B cell (primary cell): ENCODE results near the gene TSC1. TPM values are rescaled to one million over a fixed set of nuclear protein-coding genes. Genes with fewer than 3 reads are reported as not detected.

Experiments
- ATAC-seq: fragments of 200-7000 bp; cut with Tn5 transposase; one replicate; pipeline ENCODE4 v1.10.0; 2021; ENCODE audit warnings: low read depth, mild to moderate bottlenecking, moderate number of reproducible peaks, moderate library complexity
- CTCF ChIA-PET: fragments of 350-600 bp; sonication (Branson Sonifier 250); formaldehyde crosslinking; loops from one replicate; lab custom pipeline; 2021; ENCODE audit warnings: antibody characterized with exemption, inconsistent platforms; lab: Charles Lee
- POLR2A ChIA-PET: fragments of 350-600 bp; sonication (Branson Sonifier 250); formaldehyde crosslinking; loops from one replicate; lab custom pipeline; 2021; ENCODE audit warnings: antibody characterized with exemption; lab: Charles Lee
- DNase-seq: peaks from one replicate; pipeline ENCODE4 v3.0.0; 2013
- H2AFZ ChIP-seq: 2 replicates; pipeline ENCODE4 v1.6.1; 2012; ENCODE audit warnings: mild to moderate bottlenecking, low read depth, low read length; ENCODE audit not compliant: insufficient read depth, poor library complexity, severe bottlenecking
- H3K27ac ChIP-seq, 2 donors: 1 replicate in 1 of 2; 2 replicates in 1 of 2; pipeline ENCODE4 v1.5.1; 2012 to 2013; ENCODE audit warnings: low read length in 2 of 2, mild to moderate bottlenecking in 2 of 2, moderate library complexity in 1 of 2
- H3K27me3 ChIP-seq, 4 experiments: fragments of 200-600 bp in 1 of 4; sonication (generic) in 1 of 4; replicated peaks in 1 of 4; 1 replicate in 2 of 4; 2 replicates in 2 of 4; pipeline versions ENCODE4 v1.6.1 to v1.7.0; 2013 to 2016; ENCODE audit warnings: low read length in 3 of 4, mild to moderate bottlenecking in 2 of 4, mixed read lengths in 1 of 4, moderate library complexity in 1 of 4; ENCODE audit not compliant: insufficient read depth in 4 of 4, control insufficient read depth in 3 of 4; ENCODE audit errors: control extremely low read depth in 1 of 4
- H3K36me3 ChIP-seq, 2 experiments: replicated peaks in 1 of 2; 1 replicate in 1 of 2; 2 replicates in 1 of 2; pipeline versions ENCODE4 v1.6.1 to v1.7.1; 2013; ENCODE audit warnings: low read length in 1 of 2; ENCODE audit not compliant: insufficient read depth in 2 of 2, control insufficient read depth in 1 of 2; ENCODE audit errors: control extremely low read depth in 1 of 2, extremely low read depth in 1 of 2
- H3K4me1 ChIP-seq, 2 donors: fragments of 200-600 bp in 1 of 2; sonication (generic) in 1 of 2; 1 replicate in 1 of 2; 2 replicates in 1 of 2; pipeline versions ENCODE4 v1.5.1 to v1.6.1; 2013 to 2017; ENCODE audit warnings: low read length in 2 of 2; ENCODE audit not compliant: control insufficient read depth in 2 of 2, insufficient read depth in 2 of 2
- H3K4me2 ChIP-seq: replicated peaks from 2 replicates; pipeline ENCODE3; 2012; ENCODE audit warnings: mild to moderate bottlenecking, low read depth, low read length; ENCODE audit not compliant: poor library complexity, severe bottlenecking
- H3K4me3 ChIP-seq, 5 experiments: fragments of 200-600 bp in 1 of 5; sonication (generic) in 1 of 5; 1 replicate in 3 of 5; 2 replicates in 2 of 5; pipeline versions ENCODE4 v1.5.1 to v1.7.0; 2011 to 2016; ENCODE audit warnings: low read length in 4 of 5, mild to moderate bottlenecking in 4 of 5, low read depth in 2 of 5, control low read depth in 1 of 5, moderate library complexity in 1 of 5; ENCODE audit not compliant: insufficient read depth in 1 of 5; ENCODE audit errors: control extremely low read depth in 1 of 5, extremely low read depth in 1 of 5
- H3K79me2 ChIP-seq: fragments of 200-600 bp; sonication (generic); one replicate; pipeline ENCODE4 v1.6.0; 2016; ENCODE audit warnings: low read length; ENCODE audit not compliant: control insufficient read depth, insufficient read depth
- H3K9ac ChIP-seq: fragments of 200-600 bp; sonication (generic); 2 replicates; pipeline ENCODE4 v1.6.1; 2017; ENCODE audit warnings: mild to moderate bottlenecking, low read length, moderate library complexity
- H3K9me3 ChIP-seq, 3 donors: one replicate each; pipeline versions ENCODE4 v1.6.1 to v1.7.1; 2013; ENCODE audit warnings: low read length in 2 of 3; ENCODE audit not compliant: control insufficient read depth in 2 of 3, insufficient read depth in 1 of 3; ENCODE audit errors: control extremely low read depth in 1 of 3
- H4K20me1 ChIP-seq: 2 replicates; pipeline ENCODE4 v1.6.0; 2012; ENCODE audit warnings: mild to moderate bottlenecking, low read length; ENCODE audit not compliant: insufficient read depth, control insufficient read depth, poor library complexity, severe bottlenecking
- H3K27ac Mint-ChIP-seq: one replicate; pipeline ENCODE4 v1.8.0; 2021; ENCODE audit warnings: mixed read lengths
- H3K27me3 Mint-ChIP-seq: one replicate; pipeline ENCODE4 v1.8.0; 2021; ENCODE audit warnings: mixed read lengths
- H3K4me1 Mint-ChIP-seq: one replicate; pipeline ENCODE4 v1.8.0; 2021; ENCODE audit warnings: mixed read lengths
- H3K4me3 Mint-ChIP-seq: one replicate; pipeline ENCODE4 v1.8.0; 2021; ENCODE audit warnings: mixed read lengths
- H3K9me3 Mint-ChIP-seq: one replicate; pipeline ENCODE4 v1.8.0; 2022; ENCODE audit warnings: mixed read lengths; ENCODE audit not compliant: insufficient read depth
- EZH2 ChIP-seq: IDR thresholded peaks from 2 replicates; pipeline ENCODE4 v1.6.1; 2012; ENCODE audit warnings: borderline replicate concordance, low read depth, mild to moderate bottlenecking, moderate library complexity, low read length; ENCODE audit not compliant: insufficient read depth, poor library complexity, severe bottlenecking
- WGBS: methylation state at CpG from one replicate; pipeline ENCODE4 v1.1.5; 2013; ENCODE audit warnings: missing lambda C conversion rate; ENCODE audit not compliant: insufficient coverage; 5-methylcytosine and 5-hydroxymethylcytosine counted together
- intact Hi-C: fragments of 100-400 bp; cut with micrococcal nuclease; formaldehyde crosslinking; loops from one replicate; pipeline ENCODE4 v1.10.0; 2022
- polyA plus RNA-seq: library from polyadenylated mRNA; depleted of rRNA; stranded (reverse); fragments of >200 nt; gene quantifications from 2 replicates; pipeline ENCODE4 v1.2.3, GENCODE V29; 2012
- total RNA-seq, 2 donors: library from RNA; stranded (reverse); fragments of 120-200 nt in 1 of 2; gene quantifications; 1 replicate in 1 of 2; 2 replicates in 1 of 2; pipeline versions ENCODE4 v1.2.3 to v1.2.4, GENCODE V29; 2013 to 2022
- TF ChIP-seq, protein P1 (sequence below): fragments of 200-600 bp; IDR thresholded peaks from one replicate; pipeline ENCODE4 v1.8.0; 2022; ENCODE audit warnings: antibody characterized with exemption, mild to moderate bottlenecking

Gene TSC1
- total and polyA plus RNA-seq, 2 donors (not counting 1 experiment from before 2014, with no cell fraction given) = 34.4 to 102 TPM

DNA sequence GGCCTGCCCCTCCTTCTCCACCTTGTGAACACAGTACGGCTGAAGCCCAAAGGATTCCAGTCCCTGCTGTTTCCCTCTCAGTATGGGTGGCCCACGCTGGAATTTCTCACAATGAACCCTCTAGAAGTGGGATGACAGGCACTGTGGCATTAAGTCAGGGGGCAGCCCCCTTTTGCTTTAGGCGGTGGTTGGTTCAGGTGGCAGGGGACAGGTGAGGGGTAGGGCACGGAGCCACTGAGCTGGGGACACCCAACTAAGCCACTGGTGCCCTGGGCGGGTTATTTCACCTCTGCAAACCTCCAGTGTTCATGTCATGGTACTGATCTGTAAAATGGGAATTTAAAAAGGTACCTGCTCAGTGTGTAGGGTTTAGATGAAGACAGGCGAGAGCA is 58.1 kb downstream of the TSC1 start:
- H3K79me2 ChIP-seq = peaks cover 6% of the 10 kb centered on the region
- no peak overlapping the region for H3K9ac ChIP-seq
- H3K4me1 Mint-ChIP-seq = peaks cover 46% of the 10 kb centered on the region
- ATAC-seq = no peak
- H3K4me3 ChIP-seq = no peak overlapping the region
- ChIA-PET CTCF (interaction anchor here (1.0 to 1.7 kb wide), 3 partner anchors 9 to 16 kb away, joined by 3 to 5 read pairs (median 3); no protein-coding TSS in a partner anchor), POLR2A (no interaction called here)
- peaks cover 42 to 50% of the 10 kb centered on the region in 2 donors for H3K4me1 ChIP-seq
- no peak overlapping the region for H3K4me3 Mint-ChIP-seq
- H3K27ac Mint-ChIP-seq = peak overlapping the region; percentile 80
- peak overlapping the region; percentile 39 for H3K4me2 ChIP-seq
- H4K20me1 ChIP-seq = no peaks in the 10 kb centered on the region
- no peaks in the 10 kb centered on the region for H3K27me3 Mint-ChIP-seq
- H3K9me3 ChIP-seq = peaks cover 0 to 11% (median 0%) of the 10 kb centered on the region in 3 donors
- intact Hi-C loops = loop anchor here (5.0 kb wide), 1 partner anchor 119 kb away; no protein-coding TSS in a partner anchor
- H2AFZ ChIP-seq = peak overlapping the region; percentile 18
- DNase-seq = no peak
- no peaks in the 10 kb centered on the region for H3K36me3 ChIP-seq
- 77% methylated on average over 5 of the region's 6 CpGs for WGBS
- no peaks in the 10 kb centered on the region for H3K9me3 Mint-ChIP-seq
- H3K27me3 ChIP-seq = no peaks in the 10 kb centered on the region
- peak overlapping the region in 1 of 2 donors; percentile 45 for H3K27ac ChIP-seq
- TF ChIP-seq, protein P1, sequence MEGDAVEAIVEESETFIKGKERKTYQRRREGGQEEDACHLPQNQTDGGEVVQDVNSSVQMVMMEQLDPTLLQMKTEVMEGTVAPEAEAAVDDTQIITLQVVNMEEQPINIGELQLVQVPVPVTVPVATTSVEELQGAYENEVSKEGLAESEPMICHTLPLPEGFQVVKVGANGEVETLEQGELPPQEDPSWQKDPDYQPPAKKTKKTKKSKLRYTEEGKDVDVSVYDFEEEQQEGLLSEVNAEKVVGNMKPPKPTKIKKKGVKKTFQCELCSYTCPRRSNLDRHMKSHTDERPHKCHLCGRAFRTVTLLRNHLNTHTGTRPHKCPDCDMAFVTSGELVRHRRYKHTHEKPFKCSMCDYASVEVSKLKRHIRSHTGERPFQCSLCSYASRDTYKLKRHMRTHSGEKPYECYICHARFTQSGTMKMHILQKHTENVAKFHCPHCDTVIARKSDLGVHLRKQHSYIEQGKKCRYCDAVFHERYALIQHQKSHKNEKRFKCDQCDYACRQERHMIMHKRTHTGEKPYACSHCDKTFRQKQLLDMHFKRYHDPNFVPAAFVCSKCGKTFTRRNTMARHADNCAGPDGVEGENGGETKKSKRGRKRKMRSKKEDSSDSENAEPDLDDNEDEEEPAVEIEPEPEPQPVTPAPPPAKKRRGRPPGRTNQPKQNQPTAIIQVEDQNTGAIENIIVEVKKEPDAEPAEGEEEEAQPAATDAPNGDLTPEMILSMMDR = no peak
- no peak for TF ChIP-seq EZH2

DNA sequence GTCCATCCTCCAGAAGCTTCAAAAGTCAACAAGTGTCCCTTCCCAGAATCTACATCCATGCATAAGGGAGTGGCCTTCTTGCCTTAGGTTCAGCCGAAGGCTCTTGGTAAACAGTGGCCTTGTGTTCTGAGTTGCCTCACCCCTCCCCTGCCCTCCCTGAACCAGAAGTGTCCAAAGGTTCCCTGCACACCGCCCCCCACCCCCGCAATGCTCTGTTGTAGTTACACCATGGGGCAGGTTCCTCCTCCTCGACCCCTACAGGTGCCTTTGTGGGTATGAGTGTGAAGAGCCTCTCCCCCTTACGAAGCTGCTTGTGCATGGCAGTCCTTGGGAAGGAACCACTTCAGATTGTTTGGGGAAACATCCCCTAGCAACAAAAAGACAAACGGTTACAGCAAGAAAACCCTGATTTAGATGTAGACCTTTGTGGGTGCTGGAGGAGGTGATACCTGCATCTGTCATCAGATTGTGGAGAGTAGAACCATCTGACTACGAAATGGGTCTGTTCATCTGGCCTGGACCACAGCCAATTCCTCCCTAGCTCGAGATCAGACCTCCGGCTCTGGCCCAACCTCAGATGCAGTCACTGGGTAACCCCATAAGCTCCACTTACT is 58.6 kb downstream of the TSC1 start:
- H3K27ac ChIP-seq = peak overlapping the region in 1 of 2 donors; percentile 45
- POLR2A ChIA-PET = interaction anchor here (0.7 kb wide), 1 partner anchor 568 kb away, joined by 6 read pairs; no protein-coding TSS in a partner anchor
- ATAC-seq = no peak

More for the DNA sequence above, 58.6 kb downstream of the TSC1 start:
- no peaks in the 10 kb centered on the region for H4K20me1 ChIP-seq
- Mint-ChIP-seq H3K27me3 (no peaks in the 10 kb centered on the region), H3K27ac (peak overlapping the region; percentile 80), H3K4me1 (peaks cover 45% of the 10 kb centered on the region), H3K4me3 (no peak overlapping the region), H3K9me3 (no peaks in the 10 kb centered on the region)
- peaks cover 6% of the 10 kb centered on the region for H3K79me2 ChIP-seq
- TF ChIP-seq, protein P1 = no peak
- TF ChIP-seq EZH2 = no peak
- intact Hi-C loops = loop anchor here (5.0 kb wide), 1 partner anchor 119 kb away; no protein-coding TSS in a partner anchor
- H3K4me3 ChIP-seq = no peak overlapping the region
- H3K27me3 ChIP-seq = no peaks in the 10 kb centered on the region
- H2AFZ ChIP-seq = peak overlapping the region; percentile 18
- H3K36me3 ChIP-seq = no peaks in the 10 kb centered on the region
- H3K4me1 ChIP-seq = peaks cover 42 to 50% of the 10 kb centered on the region in 2 donors
- peaks cover 0 to 11% (median 0%) of the 10 kb centered on the region in 3 donors for H3K9me3 ChIP-seq
- H3K9ac ChIP-seq = no peak overlapping the region
- WGBS = 36% methylated on average over 4 of the region's 9 CpGs
- peak; percentile 61 for DNase-seq
- CTCF ChIA-PET = interaction anchor here (1.0 to 1.7 kb wide), 3 partner anchors 9 to 16 kb away, joined by 3 to 5 read pairs (median 3); no protein-coding TSS in a partner anchor
- peak overlapping the region; percentile 39 for H3K4me2 ChIP-seq
